GM19328 (cell line): ENCODE measurements around the gene REV3L.
"Not testable (repeated sequence)": the region's sequence is repeated elsewhere in the genome, so short reads cannot be mapped to it uniquely, and the experiment has no call there.

Experiments used
- ATAC-seq: cut with Tn5 transposase; IDR thresholded peaks from one replicate; pipeline ENCODE4 v1.9.1; 2021; ENCODE audit warnings: mild to moderate bottlenecking, moderate library complexity; ENCODE audit not compliant: unreplicated experiment

REV3L gene

GRCh38 chr6:111381123-111381522 is 101.9 kb downstream of the REV3L start:
- ATAC-seq = no peak

GRCh38 chr6:111379831-111380230 is 103.2 kb downstream of the REV3L start:
- no peak for ATAC-seq

- ATAC-seq = no peak
Measured at GRCh38 chr6:111379302-111379701, 103.7 kb downstream of the REV3L start.

GRCh38 chr6:111377558-111378120 is 105.4 kb downstream of the REV3L start:
- ATAC-seq = no peak

GRCh38 chr6:111367393-111368088 is 115.5 kb downstream of the REV3L start:
- no peak for ATAC-seq

GRCh38 chr6:111361648-111362047 is 121.4 kb downstream of the REV3L start:
- no peak for ATAC-seq

GRCh38 chr6:111358454-111358853 is 124.6 kb downstream of the REV3L start:
- ATAC-seq = no peak

GRCh38 chr6:111357705-111358104 is 125.3 kb downstream of the REV3L start:
- ATAC-seq = no peak

- ATAC-seq = no peak
Measured at GRCh38 chr6:111356551-111356950, 126.5 kb downstream of the REV3L start.

GRCh38 chr6:111354758-111355555 is 128.1 kb downstream of the REV3L start:
- ATAC-seq = no peak

GRCh38 chr6:111353912-111354462 is 129.0 kb downstream of the REV3L start:
- ATAC-seq = no peak

- ATAC-seq = no peak
Measured at GRCh38 chr6:111347589-111347988, 135.4 kb downstream of the REV3L start.

GRCh38 chr6:111342913-111343312 is 140.1 kb downstream of the REV3L start:
- no peak for ATAC-seq

- peak; percentile 20 for ATAC-seq
Measured at GRCh38 chr6:111339294-111339693, 143.7 kb downstream of the REV3L start.

- peak; percentile 100 for ATAC-seq
Measured at GRCh38 chr6:111338843-111339242, 144.2 kb downstream of the REV3L start.

- ATAC-seq = no peak
Measured at GRCh38 chr6:111337829-111338236, 145.2 kb downstream of the REV3L start.

GRCh38 chr6:111329882-111330633 is 153.0 kb downstream of the REV3L start:
- ATAC-seq = no peak

GRCh38 chr6:111326563-111326962 is 156.5 kb downstream of the REV3L start:
- ATAC-seq = no peak

- no peak for ATAC-seq
Measured at GRCh38 chr6:111322145-111322544, 160.9 kb downstream of the REV3L start.

- ATAC-seq = not testable (repeated sequence)
Measured at GRCh38 chr6:111307950-111308349, 175.1 kb downstream of the REV3L start.

- ATAC-seq = no peak
Measured at GRCh38 chr6:111307275-111307858, 175.7 kb downstream of the REV3L start.
